Skin of body (tissue), 2 donors: ENCODE data around the gene RIC3. TPM values are rescaled to one million over a fixed set of nuclear protein-coding genes. Genes with fewer than 3 reads are reported as not detected.

Experiments used
- DNase-seq: peaks from one replicate; lab custom pipeline; 2025; lab: John Stamatoyannopoulos, UW
- total RNA-seq: library from RNA; depleted of rRNA; stranded (reverse); fragments of >200 nt; gene quantifications from one replicate; pipeline ENCODE4 v1.2.3, GENCODE V29; 2014

Gene RIC3
- total RNA-seq, 1 donor from 2014 or later = 9.5 TPM

GRCh38 chr11:8105666-8106065 is 63.2 kb downstream of the RIC3 start:
- DNase-seq = no peak

GRCh38 chr11:8105133-8105532 is 63.7 kb downstream of the RIC3 start:
- DNase-seq = no peak

- DNase-seq = no peak
Observed at GRCh38 chr11:8103909-8104308, 64.9 kb downstream of the RIC3 start.

GRCh38 chr11:8102965-8103364 is 65.9 kb downstream of the RIC3 start:
- DNase-seq = no peak

- DNase-seq = no peak
Observed at GRCh38 chr11:8102296-8102915, 66.4 kb downstream of the RIC3 start.

GRCh38 chr11:8101421-8101820 is 67.4 kb downstream of the RIC3 start:
- DNase-seq = no peak

GRCh38 chr11:8100605-8101004 is 68.2 kb downstream of the RIC3 start:
- no peak for DNase-seq

- DNase-seq = no peak
Observed at GRCh38 chr11:8100158-8100557, 68.7 kb downstream of the RIC3 start.

GRCh38 chr11:8099291-8099899 is 69.4 kb downstream of the RIC3 start:
- peak; percentile 28 for DNase-seq

- no peak for DNase-seq
Observed at GRCh38 chr11:8098879-8099278, 69.9 kb downstream of the RIC3 start.

GRCh38 chr11:8098361-8098760 is 70.5 kb downstream of the RIC3 start:
- DNase-seq = no peak

- DNase-seq = no peak
Observed at GRCh38 chr11:8097926-8098325, 70.9 kb downstream of the RIC3 start.

- no peak for DNase-seq
Observed at GRCh38 chr11:8097468-8097867, 71.4 kb downstream of the RIC3 start.

- DNase-seq = no peak
Observed at GRCh38 chr11:8097062-8097461, 71.8 kb downstream of the RIC3 start.

GRCh38 chr11:8096575-8096974 is 72.2 kb downstream of the RIC3 start:
- DNase-seq = no peak

GRCh38 chr11:8095806-8096522 is 72.9 kb downstream of the RIC3 start:
- DNase-seq = no peak

GRCh38 chr11:8095371-8095770 is 73.5 kb downstream of the RIC3 start:
- DNase-seq = no peak

- no peak for DNase-seq
Observed at GRCh38 chr11:8094656-8095055, 74.2 kb downstream of the RIC3 start.

- no peak for DNase-seq
Observed at GRCh38 chr11:8093931-8094575, 74.8 kb downstream of the RIC3 start.

GRCh38 chr11:8092587-8093424 is 76.0 kb downstream of the RIC3 start:
- DNase-seq = no peak

GRCh38 chr11:8091721-8092120 is 77.1 kb downstream of the RIC3 start:
- DNase-seq = no peak
